Panc1 (cell line): ENCODE data around the gene ACTG1. TPM values are rescaled to one million over a fixed set of nuclear protein-coding genes. Genes with fewer than 3 reads are reported as not detected.

ENCODE experiments used
- ATAC-seq: fragments of 200-7000 bp; cut with Tn5 transposase; 2 replicates; pipeline ENCODE4 v1.9.1; 2020; ENCODE audit warnings: mild to moderate bottlenecking, moderate library complexity
- BruUV-seq: library from RNA; stranded (reverse); fragments of 400-500 nt; replicated peaks from 2 replicates; lab custom pipeline; 2021; lab: Mats Ljungman, UMichigan
- CTCF ChIA-PET: fragments of 300-600 bp; sonication (Branson Sonifier 250); formaldehyde crosslinking; loops from one replicate; lab custom pipeline; 2022; ENCODE audit warnings: antibody characterized with exemption; lab: Charles Lee
- POLR2A ChIA-PET: fragments of 300-600 bp; sonication (Branson Sonifier 250); formaldehyde crosslinking; loops from one replicate; lab custom pipeline; 2022; ENCODE audit warnings: antibody characterized with exemption; lab: Charles Lee
- DNase-seq: peaks from one replicate; pipeline ENCODE4 v3.0.0-alpha.2; 2010; ENCODE audit warnings: low read depth, low spot score
- H3K27ac ChIP-seq: 2 replicates; pipeline ENCODE4 v1.5.1; 2011; ENCODE audit warnings: mild to moderate bottlenecking, low read length, inconsistent platforms
- H3K27me3 ChIP-seq: fragments of 200-500 bp; sonication (Bioruptor generic); 2 replicates; pipeline ENCODE4 v1.6.0; 2014; ENCODE audit warnings: low read length, inconsistent platforms; ENCODE audit not compliant: control insufficient read depth, insufficient read depth
- H3K36me3 ChIP-seq: fragments of 200-500 bp; sonication (Bioruptor generic); 2 replicates; pipeline ENCODE4 v1.5.1; 2014; ENCODE audit warnings: inconsistent platforms, mild to moderate bottlenecking, low read length, moderate library complexity; ENCODE audit not compliant: control insufficient read depth, insufficient read depth
- H3K4me1 ChIP-seq: 2 replicates; pipeline ENCODE4 v1.5.1; 2011; ENCODE audit warnings: inconsistent platforms, mild to moderate bottlenecking, low read length, moderate library complexity; ENCODE audit not compliant: control insufficient read depth, insufficient read depth
- H3K4me3 ChIP-seq, 2 experiments: 2 replicates each; pipeline ENCODE4 v1.5.1; 2011 to 2012; ENCODE audit warnings: low read depth in 2 of 2, low read length in 2 of 2, mild to moderate bottlenecking in 2 of 2, inconsistent platforms in 1 of 2, moderate library complexity in 1 of 2
- H3K9me3 ChIP-seq: fragments of 200-500 bp; sonication (Bioruptor generic); 2 replicates; pipeline ENCODE4 v1.5.1; 2014; ENCODE audit warnings: low read depth, mild to moderate bottlenecking, inconsistent platforms, low read length, moderate library complexity; ENCODE audit not compliant: control insufficient read depth, insufficient read depth
- CTCF ChIP-seq: fragments of 450-650 bp; IDR thresholded peaks from 2 replicates; pipeline ENCODE4 v1.5.1; 2017; ENCODE audit warnings: mild to moderate bottlenecking
- POLR2AphosphoS5 ChIP-seq: IDR thresholded peaks from 2 replicates; pipeline ENCODE4 v1.6.1; 2012; ENCODE audit warnings: mild to moderate bottlenecking, low read depth, low read length, moderate library complexity
- SIN3A ChIP-seq: IDR thresholded peaks from 2 replicates; pipeline ENCODE4 v1.6.1; 2012; ENCODE audit warnings: low read depth, mild to moderate bottlenecking, low read length, moderate library complexity, borderline replicate concordance; ENCODE audit not compliant: insufficient read depth
- in situ Hi-C: cut with HindIII; loops from 2 replicates; pipeline ENCODE4 v1.10.0; 2016; ENCODE audit warnings: low sequenced_read_pairs, low pct_unique_long_range_greater_than_20kb
- intact Hi-C: fragments of 100-400 bp; cut with micrococcal nuclease; formaldehyde crosslinking; loops from one replicate; pipeline ENCODE4 v1.10.0; 2022; ENCODE audit not compliant: unreplicated experiment
- total RNA-seq: library from RNA; stranded (reverse); gene quantifications from one replicate; pipeline ENCODE4 v1.2.1, GENCODE V29; 2021; ENCODE audit not compliant: unreplicated experiment
- TF ChIP-seq, protein P1 (sequence below), 2 experiments: IDR thresholded peaks; 2 replicates each; pipeline ENCODE4 v1.6.1; 2011 to 2012; ENCODE audit warnings: low read depth in 2 of 2, control low read depth in 1 of 2, low read length in 1 of 2, mild to moderate bottlenecking in 1 of 2, moderate library complexity in 1 of 2; ENCODE audit not compliant: insufficient read depth in 1 of 2

The ACTG1 gene
- total RNA-seq, 1 experiment from 2014 or later: 4,502 TPM

GRCh38 chr17:81518113-81518784 is 5.7 kb upstream of the ACTG1 start:
- CTCF ChIA-PET: no interaction called here
- H3K4me3 ChIP-seq: peak overlapping the region; percentile 38 to 61
- in situ Hi-C loops (no loop called here), intact Hi-C loops (loop anchor here (5.0 kb wide), 1 partner anchor 126 kb away; no protein-coding TSS in a partner anchor)
- peaks cover 37% of the 10 kb centered on the region for H3K4me1 ChIP-seq
- no peaks in the 10 kb centered on the region for H3K9me3 ChIP-seq
- peak; percentile 4; the same call in 1 of the 2 replicates for TF ChIP-seq POLR2AphosphoS5
- peak; percentile 34; the same call in 1 of the 2 replicates for TF ChIP-seq SIN3A
- TF ChIP-seq, protein P1, sequence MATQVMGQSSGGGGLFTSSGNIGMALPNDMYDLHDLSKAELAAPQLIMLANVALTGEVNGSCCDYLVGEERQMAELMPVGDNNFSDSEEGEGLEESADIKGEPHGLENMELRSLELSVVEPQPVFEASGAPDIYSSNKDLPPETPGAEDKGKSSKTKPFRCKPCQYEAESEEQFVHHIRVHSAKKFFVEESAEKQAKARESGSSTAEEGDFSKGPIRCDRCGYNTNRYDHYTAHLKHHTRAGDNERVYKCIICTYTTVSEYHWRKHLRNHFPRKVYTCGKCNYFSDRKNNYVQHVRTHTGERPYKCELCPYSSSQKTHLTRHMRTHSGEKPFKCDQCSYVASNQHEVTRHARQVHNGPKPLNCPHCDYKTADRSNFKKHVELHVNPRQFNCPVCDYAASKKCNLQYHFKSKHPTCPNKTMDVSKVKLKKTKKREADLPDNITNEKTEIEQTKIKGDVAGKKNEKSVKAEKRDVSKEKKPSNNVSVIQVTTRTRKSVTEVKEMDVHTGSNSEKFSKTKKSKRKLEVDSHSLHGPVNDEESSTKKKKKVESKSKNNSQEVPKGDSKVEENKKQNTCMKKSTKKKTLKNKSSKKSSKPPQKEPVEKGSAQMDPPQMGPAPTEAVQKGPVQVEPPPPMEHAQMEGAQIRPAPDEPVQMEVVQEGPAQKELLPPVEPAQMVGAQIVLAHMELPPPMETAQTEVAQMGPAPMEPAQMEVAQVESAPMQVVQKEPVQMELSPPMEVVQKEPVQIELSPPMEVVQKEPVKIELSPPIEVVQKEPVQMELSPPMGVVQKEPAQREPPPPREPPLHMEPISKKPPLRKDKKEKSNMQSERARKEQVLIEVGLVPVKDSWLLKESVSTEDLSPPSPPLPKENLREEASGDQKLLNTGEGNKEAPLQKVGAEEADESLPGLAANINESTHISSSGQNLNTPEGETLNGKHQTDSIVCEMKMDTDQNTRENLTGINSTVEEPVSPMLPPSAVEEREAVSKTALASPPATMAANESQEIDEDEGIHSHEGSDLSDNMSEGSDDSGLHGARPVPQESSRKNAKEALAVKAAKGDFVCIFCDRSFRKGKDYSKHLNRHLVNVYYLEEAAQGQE (IDR thresholded peaks at IDR 0.05; ENCODE audit: insufficient read depth in 1 of 2, low read depth in 2 of 2, low read length in 1 of 2): no peak
- POLR2A ChIA-PET: interaction anchor here (0.6 to 1.1 kb wide), 3 partner anchors 10 to 84 kb away, joined by 8 to 20 read pairs (median 11); partner anchors contain the start of gene FSCN2
- no peaks in the 10 kb centered on the region for H3K27me3 ChIP-seq
- no peaks in the 10 kb centered on the region; the same call in 1 of the 2 replicates for H3K36me3 ChIP-seq
- ATAC-seq (peak; percentile 33), DNase-seq (no peak)
- BruUV-seq: no TSS peak
- peak overlapping the region; percentile 19 for H3K27ac ChIP-seq

- ChIA-PET CTCF (no interaction called here), POLR2A (interaction anchor here (0.6 to 1.1 kb wide), 3 partner anchors 9 to 84 kb away, joined by 6 to 20 read pairs (median 11); no protein-coding TSS in a partner anchor)
- H3K9me3 ChIP-seq: no peaks in the 10 kb centered on the region
- no TSS peak for BruUV-seq
- no peaks in the 10 kb centered on the region for H3K27me3 ChIP-seq
- H3K36me3 ChIP-seq: no peaks in the 10 kb centered on the region; the same call in 1 of the 2 replicates
- intact Hi-C loops (loop anchor here (5.0 kb wide), 1 partner anchor 125 kb away; no protein-coding TSS in a partner anchor), in situ Hi-C loops (no loop called here)
- peak overlapping the region; percentile 61 to 68 for H3K4me3 ChIP-seq
- H3K4me1 ChIP-seq: peaks cover 36% of the 10 kb centered on the region
- no peak for DNase-seq
- peak; percentile 6; the same call in 1 of the 2 replicates for ATAC-seq
- peak overlapping the region; percentile 93 for H3K27ac ChIP-seq
- TF ChIP-seq POLR2AphosphoS5: peak; percentile 22
- TF ChIP-seq CTCF: no peak
- TF ChIP-seq, protein P1 (IDR thresholded peaks at IDR 0.05; ENCODE audit: insufficient read depth in 1 of 2, low read depth in 2 of 2, low read length in 1 of 2): no peak
- 0 out of 2 replicates have a peak, but pooled peaks have one; percentile 17 for TF ChIP-seq SIN3A
Observed at GRCh38 chr17:81517339-81518112, 4.9 kb upstream of the ACTG1 start.
